HG02623 (cell line): ENCODE data around the gene WNK2.
"Not testable (repeated sequence)": the region's sequence is repeated elsewhere in the genome, so short reads cannot be mapped to it uniquely, and the experiment has no call there.

Source experiments
- ATAC-seq: cut with Tn5 transposase; IDR thresholded peaks from one replicate; pipeline ENCODE4 v1.9.1; 2021; ENCODE audit warnings: moderate library complexity; ENCODE audit not compliant: unreplicated experiment

Gene WNK2

GRCh38 chr9:93324191-93324834 is 140.4 kb downstream of the WNK2 start:
- ATAC-seq, result no peak

DNA sequence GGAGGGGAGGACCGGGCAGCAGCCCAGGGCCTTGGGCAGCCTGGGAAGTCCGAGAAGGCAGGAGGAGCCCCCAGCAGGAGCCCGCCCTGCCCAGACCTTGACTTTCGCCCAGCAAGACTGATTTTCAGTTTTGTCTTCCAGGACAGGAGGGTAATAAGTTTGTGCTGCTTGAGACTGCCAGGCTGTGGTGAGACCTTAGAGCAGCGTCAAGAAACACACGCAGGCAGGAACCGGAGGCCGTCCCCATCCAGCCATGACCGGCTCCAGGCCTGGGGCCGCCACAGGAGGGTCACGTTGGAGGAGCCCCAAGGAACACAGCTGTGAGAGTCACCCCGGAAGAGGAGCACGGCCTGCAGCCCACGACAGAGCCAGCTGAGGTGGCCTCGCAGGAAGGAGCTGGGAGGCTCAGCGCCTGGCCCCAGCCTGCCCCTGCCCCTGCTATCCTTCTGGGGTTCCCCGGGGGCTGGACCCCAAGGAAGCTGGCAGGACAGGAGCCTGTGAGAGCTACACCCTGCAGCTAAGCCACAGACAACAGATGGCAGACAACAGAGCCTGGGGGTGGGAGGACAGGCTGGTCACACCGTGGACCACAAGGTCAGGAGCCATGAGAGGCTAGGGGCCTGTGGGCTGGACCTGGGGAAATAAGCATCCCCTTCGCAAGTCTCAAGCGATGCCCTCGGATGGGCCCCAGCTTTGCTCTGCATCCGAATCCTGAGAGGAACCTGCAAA is 141.5 kb downstream of the WNK2 start:
- ATAC-seq, result no peak

DNA sequence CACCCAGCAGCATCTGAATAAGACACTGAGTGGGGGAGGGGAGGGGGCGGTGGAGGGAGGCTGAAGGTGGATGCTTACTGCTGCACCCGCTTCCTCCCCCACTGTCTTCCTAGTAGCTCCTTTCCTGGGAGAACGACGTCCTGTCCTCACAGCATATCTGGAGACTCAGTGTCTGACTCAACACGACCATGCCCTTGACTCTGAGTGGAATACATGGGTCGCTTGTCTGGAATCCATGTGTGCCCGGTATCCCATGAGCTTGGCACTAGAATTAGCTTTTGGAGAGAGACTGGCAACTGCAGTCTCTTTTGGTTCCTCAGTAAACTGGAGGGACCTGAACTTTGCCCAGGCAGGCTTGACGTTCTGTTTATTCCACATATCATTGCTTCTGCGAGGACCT is 142.1 kb downstream of the WNK2 start:
- ATAC-seq, result no peak

DNA sequence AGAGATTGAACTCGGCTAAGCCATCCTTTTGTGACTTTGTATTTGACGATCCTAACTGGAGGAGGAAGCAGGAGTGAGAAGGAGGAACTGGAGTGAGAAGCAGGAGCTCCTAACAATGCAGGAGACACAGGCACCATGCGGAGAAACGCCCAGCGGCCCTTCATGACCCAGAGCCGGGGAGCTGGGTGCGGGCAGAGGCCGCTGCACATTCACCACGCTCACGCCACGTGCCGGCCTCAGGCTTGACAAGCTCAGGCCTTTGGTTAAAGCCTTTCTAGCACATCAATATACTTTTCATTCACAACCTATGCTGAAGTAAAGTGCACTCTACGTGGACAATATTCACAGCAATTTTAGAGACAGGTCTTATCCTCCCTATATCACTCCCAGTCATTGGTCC is 142.7 kb downstream of the WNK2 start:
- no peak for ATAC-seq

- no peak for ATAC-seq
These were observed 145.8 kb downstream of the WNK2 start for GRCh38 chr9:93329629-93330280.

DNA sequence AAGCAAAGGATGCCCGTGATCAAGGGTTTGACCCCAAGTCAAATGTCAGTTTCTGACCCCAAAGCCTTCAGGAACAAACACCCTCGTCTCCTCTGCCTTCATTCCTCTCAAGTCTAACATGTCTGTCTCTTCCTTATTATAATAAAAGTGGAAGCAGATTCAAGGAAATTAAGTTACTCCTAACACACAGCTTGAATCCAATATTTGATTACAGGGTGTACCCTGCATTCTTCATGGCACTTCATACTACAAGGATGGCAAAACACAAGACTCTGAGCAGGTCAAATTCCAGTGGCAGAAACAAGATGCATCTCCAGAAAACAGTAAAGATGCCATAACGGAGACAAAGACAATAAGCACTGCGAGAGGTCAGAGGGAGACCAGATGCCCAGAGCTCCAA is 148.4 kb downstream of the WNK2 start:
- ATAC-seq, result no peak

DNA sequence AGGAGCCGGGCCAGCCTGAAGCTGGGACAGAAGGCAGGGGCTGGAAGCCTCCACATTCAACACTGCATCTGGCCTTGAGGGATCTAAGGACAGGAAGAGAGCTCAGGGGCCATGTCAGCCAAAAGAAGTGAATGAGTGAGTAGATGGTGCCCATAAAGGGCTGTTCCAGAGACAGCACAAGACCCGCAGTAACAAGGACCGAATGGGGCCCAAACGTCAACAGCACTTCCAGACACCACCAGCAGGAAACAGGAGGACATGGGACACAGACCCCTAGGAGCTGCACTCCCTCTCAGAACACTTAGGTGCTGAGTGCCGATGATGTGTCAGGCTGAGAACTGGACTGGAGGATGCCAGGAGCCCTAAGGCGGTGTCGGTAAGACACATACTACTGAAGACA is 152.8 kb downstream of the WNK2 start:
- no peak for ATAC-seq

DNA sequence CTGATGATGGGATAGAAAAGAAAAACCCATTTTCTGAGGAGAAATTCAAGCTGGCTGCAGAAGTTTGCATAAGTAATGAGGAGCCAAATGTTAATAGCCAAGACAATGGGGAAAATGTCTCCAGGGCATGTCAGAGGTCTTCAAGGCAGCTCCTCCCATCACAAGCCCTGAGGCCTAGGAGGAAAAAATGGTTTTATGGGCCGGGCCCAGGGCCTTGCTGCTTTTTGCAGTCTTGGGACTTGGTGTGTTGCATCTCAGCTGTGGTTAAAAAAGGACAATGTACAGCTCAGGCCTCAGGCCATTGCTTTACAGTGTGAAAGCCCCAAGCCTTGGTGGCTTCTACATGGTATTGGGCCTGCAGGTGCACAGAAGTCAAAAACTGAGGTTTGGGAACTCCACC is 154.3 kb downstream of the WNK2 start:
- ATAC-seq, result not testable (repeated sequence)

GRCh38 chr9:93340091-93340490 is 156.2 kb downstream of the WNK2 start:
- ATAC-seq, result no peak

DNA sequence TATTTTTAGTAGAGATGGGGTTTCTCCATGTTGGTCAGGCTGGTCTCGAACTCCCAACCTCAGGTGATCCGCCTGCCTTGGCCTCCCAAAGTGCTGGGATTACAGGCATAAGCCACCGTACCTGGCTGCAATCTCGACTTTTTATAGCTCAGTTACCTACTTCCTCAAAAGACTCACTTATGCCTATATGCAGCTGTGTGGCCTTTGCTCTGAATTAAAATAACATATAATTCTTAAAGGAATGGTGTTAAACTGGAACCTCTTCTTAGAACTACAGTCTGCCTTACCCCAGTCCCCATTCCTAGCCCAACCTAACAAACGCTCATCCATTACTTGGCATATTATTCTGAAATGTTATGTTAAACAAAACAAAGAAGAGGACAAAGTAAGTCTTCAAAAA is 157.9 kb downstream of the WNK2 start:
- ATAC-seq, result not testable (repeated sequence)

DNA sequence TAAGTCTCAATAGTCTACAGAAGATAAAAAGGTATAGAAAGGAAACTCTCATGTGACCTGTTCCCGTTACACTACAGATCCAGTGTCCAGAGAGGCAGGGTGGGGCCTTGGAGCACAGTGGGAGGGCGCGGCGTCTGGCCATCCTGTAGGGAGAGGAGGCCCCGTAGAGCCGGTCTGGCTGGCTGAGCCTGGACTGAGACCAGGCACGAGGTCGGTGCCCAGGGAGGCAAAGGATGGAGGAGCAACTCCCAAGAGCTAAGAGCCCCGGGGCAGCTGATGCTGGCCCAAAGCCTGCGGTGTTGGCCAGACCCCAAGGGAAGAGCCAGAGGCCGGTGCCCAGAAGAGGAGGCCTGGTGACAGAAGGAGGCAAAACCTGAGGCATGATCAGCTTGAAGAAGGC is 158.5 kb downstream of the WNK2 start:
- not testable (repeated sequence) for ATAC-seq

GRCh38 chr9:93343663-93344062 is 159.7 kb downstream of the WNK2 start:
- ATAC-seq, result no peak

GRCh38 chr9:93345643-93346230 is 161.8 kb downstream of the WNK2 start:
- no peak for ATAC-seq

DNA sequence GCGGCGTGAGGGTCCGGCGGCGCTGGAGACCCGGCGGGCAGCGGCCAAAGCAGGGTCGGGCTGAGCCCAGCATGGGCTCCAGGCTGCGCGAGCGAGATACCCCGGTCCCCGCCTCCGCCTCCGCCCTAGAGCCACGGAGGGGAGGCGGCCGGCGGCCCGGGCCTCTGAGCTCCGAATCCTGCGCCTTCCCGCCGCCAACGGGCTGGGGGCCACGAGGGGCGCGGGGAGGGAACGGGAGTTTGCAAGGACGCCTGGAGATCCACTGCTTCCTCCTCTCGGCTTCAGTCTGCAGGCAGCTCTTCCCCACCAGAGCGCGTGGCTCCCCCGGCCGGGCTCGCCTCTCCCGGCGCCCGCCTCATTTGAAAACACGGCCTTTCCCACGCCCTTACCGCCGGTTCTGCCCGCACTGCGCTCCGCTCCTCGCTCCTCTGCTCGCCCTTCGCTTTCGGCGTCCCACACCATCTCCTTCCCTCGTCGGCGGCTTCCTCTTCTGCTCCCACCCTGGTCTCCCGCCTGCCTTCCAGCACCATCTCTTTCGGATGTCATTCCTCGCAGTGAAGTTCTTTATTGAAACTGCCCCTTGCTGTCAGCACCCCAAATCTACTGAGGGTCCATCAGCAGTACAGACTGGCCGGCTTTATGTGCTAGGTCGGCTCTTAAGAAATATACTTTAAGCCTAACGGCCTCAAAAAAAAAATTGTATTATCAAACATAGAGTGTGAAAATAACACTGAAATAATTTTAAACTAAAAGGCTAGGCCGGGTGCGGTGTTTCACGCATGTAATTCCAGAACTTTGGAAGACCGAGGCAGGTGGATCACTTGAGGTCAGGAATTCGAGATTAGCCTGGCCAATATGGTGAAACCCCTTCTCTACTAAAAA is 162.5 kb downstream of the WNK2 start:
- ATAC-seq, result no peak

DNA sequence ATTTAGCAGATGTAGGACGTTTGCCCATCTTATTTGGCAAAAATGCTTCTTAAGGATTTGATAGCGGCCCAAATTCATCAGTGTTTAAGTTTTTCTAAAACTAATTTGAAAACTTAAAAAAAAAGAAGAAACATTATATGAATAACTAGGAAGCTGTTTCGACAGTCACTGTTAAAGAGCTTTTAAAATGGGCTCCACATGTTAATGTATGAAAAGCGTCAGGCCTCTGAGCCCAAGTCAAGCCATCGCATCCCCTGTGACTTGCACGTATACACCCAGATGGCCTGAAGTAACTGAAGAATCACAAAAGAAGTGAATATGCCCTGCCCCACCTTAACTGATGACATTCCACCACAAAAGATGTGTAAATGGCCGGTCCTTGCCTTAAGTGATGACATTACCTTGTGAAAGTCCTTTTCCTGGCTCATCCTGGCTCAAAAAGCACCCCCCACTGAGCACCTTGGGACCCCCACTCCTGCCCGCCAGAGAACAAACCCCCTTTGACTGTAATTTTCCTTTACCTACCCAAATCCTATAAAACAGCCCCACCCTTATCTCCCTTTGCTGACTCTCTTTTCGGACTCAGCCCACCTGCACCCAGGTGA is 163.5 kb downstream of the WNK2 start:
- ATAC-seq, result not testable (repeated sequence)

DNA sequence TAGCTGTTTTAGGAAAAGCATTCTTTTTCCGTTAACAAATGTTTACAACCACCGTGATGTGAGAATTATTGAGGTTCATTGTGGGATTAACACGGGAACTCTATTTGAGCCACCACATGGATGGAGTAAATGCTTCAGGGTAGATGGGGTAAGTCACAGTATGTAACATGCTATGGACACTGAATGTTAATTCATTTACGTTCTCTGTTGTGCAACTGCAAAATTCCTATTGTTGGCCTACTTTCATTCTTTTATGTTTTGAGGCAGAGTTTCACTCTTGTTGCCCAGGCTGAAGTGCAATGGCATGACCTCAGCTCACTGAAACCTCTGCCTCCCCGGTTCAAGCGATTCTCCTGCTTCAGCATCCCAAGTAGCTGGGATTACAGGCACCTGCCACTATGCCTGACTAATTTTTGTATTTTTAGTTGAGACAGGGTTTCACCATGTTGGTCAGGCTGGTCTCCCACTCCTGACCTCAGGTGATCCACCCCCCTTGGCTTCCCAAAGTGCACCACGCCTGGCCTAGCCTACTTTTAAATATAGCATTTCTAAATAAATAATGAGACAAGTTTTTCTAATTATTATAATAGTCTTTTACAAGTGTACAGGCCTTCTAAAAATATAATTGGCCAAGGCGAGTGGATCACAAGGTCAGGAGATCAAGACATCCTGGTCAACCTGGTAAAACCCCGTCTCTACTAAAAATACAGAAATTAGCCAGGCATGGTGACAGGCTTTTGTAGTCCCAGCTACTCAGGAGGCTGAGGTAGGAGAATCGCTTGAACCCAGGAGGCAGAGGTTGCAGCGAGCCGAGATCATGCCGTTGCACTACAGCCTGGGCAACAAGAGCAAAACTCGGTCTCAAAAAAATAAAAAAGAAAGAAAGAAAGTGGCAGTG is 169.7 kb downstream of the WNK2 start:
- not testable (repeated sequence) for ATAC-seq

DNA sequence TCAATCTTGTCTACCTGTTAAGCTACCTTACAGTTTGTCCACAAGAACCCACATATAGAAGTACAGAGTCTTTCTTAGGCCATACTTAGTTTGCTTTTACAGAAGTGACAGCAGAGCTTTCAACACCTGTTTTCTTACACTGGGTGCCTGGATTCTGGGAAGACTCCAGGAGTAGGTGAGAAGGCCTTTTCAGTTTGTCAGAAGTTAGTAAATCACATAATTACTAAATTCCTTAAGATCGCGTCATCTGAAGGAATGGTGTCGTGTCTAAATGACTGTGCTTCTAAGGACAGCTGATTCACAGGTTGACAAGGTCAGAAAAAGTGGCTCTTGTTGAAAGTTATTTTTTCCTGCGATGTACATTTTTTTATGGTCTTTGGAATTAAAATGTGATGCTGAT is 170.5 kb downstream of the WNK2 start:
- no peak for ATAC-seq

- ATAC-seq, result no peak
These were observed 171.9 kb downstream of the WNK2 start for GRCh38 chr9:93355827-93356226.

- no peak for ATAC-seq
These were observed 173.7 kb downstream of the WNK2 start for GRCh38 chr9:93357649-93358048.
